IMR-90 (cell line): ENCODE data around the gene DOCK4.

ENCODE experiments used
- BHLHE40 ChIP-seq: fragments of 150-350 bp; IDR thresholded peaks from 2 replicates; pipeline ENCODE4 v1.6.1; 2016; ENCODE audit warnings: mild to moderate bottlenecking, low read depth, low read length
- CEBPB ChIP-seq: IDR thresholded peaks from 2 replicates; pipeline ENCODE4 v1.6.1; 2012; ENCODE audit warnings: low read depth, low read length, improper control_type of control experiment
- CHD1 ChIP-seq: IDR thresholded peaks from 2 replicates; pipeline ENCODE4 v1.6.1; 2012; ENCODE audit warnings: low read depth, low read length, improper control_type of control experiment
- MAFK ChIP-seq: IDR thresholded peaks from 2 replicates; pipeline ENCODE4 v1.6.1; 2012; ENCODE audit warnings: low read depth, low read length, improper control_type of control experiment
- MXI1 ChIP-seq: IDR thresholded peaks from 2 replicates; pipeline ENCODE4 v1.6.1; 2012; ENCODE audit warnings: low read depth, mild to moderate bottlenecking, low read length, moderate library complexity, borderline replicate concordance
- POLR2A ChIP-seq: IDR thresholded peaks from 2 replicates; pipeline ENCODE4 v1.6.1; 2012; ENCODE audit warnings: mild to moderate bottlenecking, low read depth, low read length
- RAD21 ChIP-seq: IDR thresholded peaks from 2 replicates; pipeline ENCODE4 v1.6.1; 2012; ENCODE audit warnings: low read length, improper control_type of control experiment
- RFX5 ChIP-seq: IDR thresholded peaks from 2 replicates; pipeline ENCODE4 v1.8.0; 2012; ENCODE audit warnings: low read depth, mild to moderate bottlenecking, low read length, moderate library complexity
- TF ChIP-seq, protein P1 (sequence below): conservative IDR thresholded peaks from 2 replicates; pipeline ENCODE4 v1.5.1; 2012; ENCODE audit warnings: mild to moderate bottlenecking, low read depth, low read length, improper control_type of control experiment

DNA sequence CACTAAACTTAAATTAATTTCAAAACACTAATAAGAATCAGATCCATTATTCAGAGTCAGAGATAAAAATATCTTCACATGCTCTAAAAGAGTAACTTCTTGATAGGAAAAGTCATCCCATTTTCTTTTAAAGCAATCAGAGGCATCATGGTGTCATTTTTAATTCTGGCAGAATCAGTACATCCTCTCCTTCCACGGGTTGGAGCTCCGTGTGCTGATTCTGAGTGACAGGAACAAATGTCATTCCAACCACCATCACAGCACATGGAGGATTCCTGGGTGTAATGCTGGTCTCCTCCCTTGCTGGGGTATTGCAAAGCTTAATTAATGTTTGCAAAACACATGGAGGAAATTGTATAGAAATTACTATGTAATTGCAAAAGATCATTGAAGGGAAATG is 529.4 kb downstream of the DOCK4 start:
- TF ChIP-seq POLR2A, result no peak
- TF ChIP-seq, protein P1, sequence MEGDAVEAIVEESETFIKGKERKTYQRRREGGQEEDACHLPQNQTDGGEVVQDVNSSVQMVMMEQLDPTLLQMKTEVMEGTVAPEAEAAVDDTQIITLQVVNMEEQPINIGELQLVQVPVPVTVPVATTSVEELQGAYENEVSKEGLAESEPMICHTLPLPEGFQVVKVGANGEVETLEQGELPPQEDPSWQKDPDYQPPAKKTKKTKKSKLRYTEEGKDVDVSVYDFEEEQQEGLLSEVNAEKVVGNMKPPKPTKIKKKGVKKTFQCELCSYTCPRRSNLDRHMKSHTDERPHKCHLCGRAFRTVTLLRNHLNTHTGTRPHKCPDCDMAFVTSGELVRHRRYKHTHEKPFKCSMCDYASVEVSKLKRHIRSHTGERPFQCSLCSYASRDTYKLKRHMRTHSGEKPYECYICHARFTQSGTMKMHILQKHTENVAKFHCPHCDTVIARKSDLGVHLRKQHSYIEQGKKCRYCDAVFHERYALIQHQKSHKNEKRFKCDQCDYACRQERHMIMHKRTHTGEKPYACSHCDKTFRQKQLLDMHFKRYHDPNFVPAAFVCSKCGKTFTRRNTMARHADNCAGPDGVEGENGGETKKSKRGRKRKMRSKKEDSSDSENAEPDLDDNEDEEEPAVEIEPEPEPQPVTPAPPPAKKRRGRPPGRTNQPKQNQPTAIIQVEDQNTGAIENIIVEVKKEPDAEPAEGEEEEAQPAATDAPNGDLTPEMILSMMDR, result no peak
- TF ChIP-seq MAFK, result no peak
- no peak for TF ChIP-seq MXI1
- TF ChIP-seq RFX5, result no peak
- no peak for TF ChIP-seq CHD1
- no peak for TF ChIP-seq CEBPB
- TF ChIP-seq RAD21, result no peak
- TF ChIP-seq BHLHE40, result no peak
